ENCODE measurements around the gene SARS1. TPM values are rescaled to one million over a fixed set of nuclear protein-coding genes. Genes with fewer than 3 reads are reported as not detected.

The SARS1 gene
- total RNA-seq, 1 donor from 2014 or later, result 123 TPM

DNA sequence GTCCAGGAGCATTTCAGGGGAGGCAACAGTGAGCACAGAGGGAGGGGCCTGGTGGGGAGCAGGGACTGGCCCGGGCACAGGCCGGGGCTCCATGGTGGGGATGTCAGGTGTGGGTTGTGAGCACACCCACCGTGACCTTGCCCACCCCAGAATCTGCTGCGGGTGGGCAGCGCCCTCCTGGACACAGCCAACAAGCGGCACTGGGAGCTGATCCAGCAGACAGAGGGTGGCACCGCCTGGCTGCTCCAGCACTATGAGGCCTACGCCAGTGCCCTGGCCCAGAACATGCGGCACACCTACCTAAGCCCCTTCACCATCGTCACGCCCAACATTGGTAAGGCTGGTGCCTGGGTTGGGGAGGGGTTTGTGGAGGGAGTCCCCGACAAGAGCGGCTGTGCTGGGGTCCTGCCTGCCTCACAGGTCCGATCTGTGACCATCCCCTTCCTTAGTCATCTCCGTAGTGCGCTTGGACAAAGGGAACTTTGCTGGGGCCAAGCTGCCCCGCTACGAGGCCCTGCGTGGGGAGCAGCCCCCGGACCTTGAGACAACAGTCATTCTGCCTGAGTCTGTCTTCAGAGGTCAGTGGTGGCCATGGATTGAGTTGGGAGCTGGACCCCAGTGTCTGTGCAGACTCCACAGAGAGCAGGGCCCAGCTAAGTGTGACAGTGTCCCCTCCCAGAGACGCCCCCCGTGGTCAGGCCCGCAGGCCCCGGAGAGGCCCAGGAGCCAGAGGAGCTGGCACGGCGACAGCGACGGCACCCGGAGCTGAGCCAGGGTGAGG is 54.9 kb downstream of the SARS1 start:
- ATAC-seq (no peak), DNase-seq (ENCODE audit: low spot score) (peak; percentile 53)
- intact Hi-C loops (cut with DNase I), result no loop called here

- DNase-seq (ENCODE audit: low spot score) (no peak), ATAC-seq (no peak)
- intact Hi-C loops (cut with DNase I), result no loop called here
Measured at GRCh38 chr1:109269212-109269980, 55.7 kb downstream of the SARS1 start.

GRCh38 chr1:109269981-109270622 is 56.4 kb downstream of the SARS1 start:
- no peak for ATAC-seq
- intact Hi-C loops (cut with DNase I), result no loop called here
- DNase-seq (ENCODE audit: low spot score), result no peak

DNA sequence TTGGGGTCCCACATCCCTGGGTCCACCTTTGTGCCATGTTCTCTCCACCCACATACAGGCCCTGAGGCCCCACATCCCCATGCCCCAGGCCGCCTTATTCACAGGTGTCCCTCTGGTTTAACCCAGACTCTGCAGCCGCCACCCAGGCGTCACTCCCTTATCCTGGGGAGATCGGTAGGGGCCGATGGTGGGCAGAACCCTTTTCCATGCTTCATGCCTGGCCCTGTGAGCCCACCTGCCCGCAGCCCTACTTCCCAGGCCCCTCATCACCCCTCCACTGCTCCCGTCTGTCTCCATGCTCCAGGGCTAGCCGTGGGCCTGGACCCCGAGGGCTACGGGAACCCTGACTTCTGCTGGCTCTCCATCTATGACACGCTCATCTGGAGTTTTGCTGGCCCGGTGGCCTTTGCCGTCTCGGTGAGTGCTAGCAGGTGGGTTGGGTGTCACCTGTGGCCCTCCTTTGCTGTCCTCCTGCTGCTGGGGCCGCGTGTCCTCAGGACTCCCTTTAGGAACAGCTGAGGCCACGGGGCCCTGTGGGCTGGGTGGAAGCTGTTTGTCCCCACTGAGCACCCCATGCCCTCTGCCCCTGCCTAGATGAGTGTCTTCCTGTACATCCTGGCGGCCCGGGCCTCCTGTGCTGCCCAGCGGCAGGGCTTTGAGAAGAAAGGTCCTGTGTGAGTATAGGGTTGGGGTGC is 57.1 kb downstream of the SARS1 start:
- peak; percentile 55 for DNase-seq (ENCODE audit: low spot score)
- no peak for ATAC-seq
- intact Hi-C loops (cut with DNase I), result no loop called here

GRCh38 chr1:109271458-109271857 is 57.7 kb downstream of the SARS1 start:
- intact Hi-C loops (cut with DNase I), result no loop called here
- DNase-seq (ENCODE audit: low spot score) (no peak), ATAC-seq (no peak)

- intact Hi-C loops (cut with DNase I), result no loop called here
- ATAC-seq, result no peak
- peak; percentile 62 for DNase-seq (ENCODE audit: low spot score)
Measured at GRCh38 chr1:109272021-109272799, 58.5 kb downstream of the SARS1 start.

- DNase-seq (ENCODE audit: low spot score), result no peak
- intact Hi-C loops (cut with DNase I), result no loop called here
- ATAC-seq, result no peak
Measured at GRCh38 chr1:109272831-109273547, 59.3 kb downstream of the SARS1 start.

- peak; percentile 31 for ATAC-seq
- intact Hi-C loops (cut with DNase I), result no loop called here
- peak; percentile 61 for DNase-seq (ENCODE audit: low spot score)
Measured at GRCh38 chr1:109273570-109274288, 60.0 kb downstream of the SARS1 start.

DNA sequence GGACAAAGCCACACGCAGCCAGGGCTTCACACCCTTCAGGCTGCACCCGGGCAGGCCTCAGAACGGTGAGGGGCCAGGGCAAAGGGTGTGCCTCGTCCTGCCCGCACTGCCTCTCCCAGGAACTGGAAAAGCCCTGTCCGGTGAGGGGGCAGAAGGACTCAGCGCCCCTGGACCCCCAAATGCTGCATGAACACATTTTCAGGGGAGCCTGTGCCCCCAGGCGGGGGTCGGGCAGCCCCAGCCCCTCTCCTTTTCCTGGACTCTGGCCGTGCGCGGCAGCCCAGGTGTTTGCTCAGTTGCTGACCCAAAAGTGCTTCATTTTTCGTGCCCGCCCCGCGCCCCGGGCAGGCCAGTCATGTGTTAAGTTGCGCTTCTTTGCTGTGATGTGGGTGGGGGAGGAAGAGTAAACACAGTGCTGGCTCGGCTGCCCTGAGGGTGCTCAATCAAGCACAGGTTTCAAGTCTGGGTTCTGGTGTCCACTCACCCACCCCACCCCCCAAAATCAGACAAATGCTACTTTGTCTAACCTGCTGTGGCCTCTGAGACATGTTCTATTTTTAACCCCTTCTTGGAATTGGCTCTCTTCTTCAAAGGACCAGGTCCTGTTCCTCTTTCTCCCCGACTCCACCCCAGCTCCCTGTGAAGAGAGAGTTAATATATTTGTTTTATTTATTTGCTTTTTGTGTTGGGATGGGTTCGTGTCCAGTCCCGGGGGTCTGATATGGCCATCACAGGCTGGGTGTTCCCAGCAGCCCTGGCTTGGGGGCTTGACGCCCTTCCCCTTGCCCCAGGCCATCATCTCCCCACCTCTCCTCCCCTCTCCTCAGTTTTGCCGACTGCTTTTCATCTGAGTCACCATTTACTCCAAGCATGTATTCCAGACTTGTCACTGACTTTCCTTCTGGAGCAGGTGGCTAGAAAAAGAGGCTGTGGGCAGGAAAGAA is 61.1 kb downstream of the SARS1 start:
- intact Hi-C loops (cut with DNase I), result loop anchor here (5.0 kb wide), 1 partner anchor 122 kb away; the partner anchor contains the start of gene SORT1
- ATAC-seq, result peak; percentile 90
- DNase-seq (ENCODE audit: low spot score), result peak; percentile 67

- intact Hi-C loops (cut with DNase I), result loop anchor here (5.0 kb wide), 1 partner anchor 121 kb away; the partner anchor contains the start of gene SORT1
- DNase-seq (ENCODE audit: low spot score), result no peak
- no peak for ATAC-seq
Measured at GRCh38 chr1:109275706-109276345, 62.1 kb downstream of the SARS1 start.

DNA sequence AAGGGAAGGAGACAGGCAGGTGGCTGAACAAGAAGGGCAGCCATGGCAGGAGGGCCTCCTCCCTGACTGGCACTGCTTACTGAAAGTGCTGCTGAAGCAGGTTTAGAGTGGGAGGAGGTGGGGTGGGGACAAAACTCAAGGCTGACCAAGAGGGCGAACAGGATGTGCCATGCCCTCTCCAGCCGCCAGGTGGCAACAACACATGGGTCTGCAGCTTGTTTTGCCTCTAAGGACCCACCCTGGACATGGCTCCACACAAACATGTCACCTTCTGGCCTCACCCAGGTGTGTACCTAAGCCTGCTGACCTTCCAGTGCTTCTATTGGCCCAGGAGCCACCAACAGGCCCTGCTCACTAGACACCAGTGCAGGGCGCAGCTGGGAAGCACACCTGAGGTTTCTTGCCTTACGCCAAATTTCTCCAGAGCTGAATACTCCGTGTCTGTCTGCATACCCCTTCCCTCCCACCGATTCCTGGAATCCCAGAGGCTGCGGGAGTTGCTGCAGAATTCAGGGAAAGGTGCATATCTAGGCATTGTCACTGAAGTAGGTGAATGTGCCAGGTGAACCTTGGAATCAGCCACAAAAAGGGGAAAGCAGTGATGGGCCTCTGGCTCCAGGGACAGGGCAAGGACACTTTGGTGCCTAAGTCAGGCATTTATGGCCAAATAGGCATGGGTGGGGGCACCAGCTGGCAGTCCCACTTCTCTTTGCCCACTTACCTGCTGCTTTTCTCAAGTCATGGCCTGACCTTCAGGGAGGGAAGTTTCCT is 63.9 kb downstream of the SARS1 start:
- peak; percentile 39 for ATAC-seq
- intact Hi-C loops (cut with DNase I), result loop anchor here (5.0 kb wide), 1 partner anchor 120 kb away; the partner anchor contains the start of gene SORT1
- peak; percentile 88 for DNase-seq (ENCODE audit: low spot score)

GRCh38 chr1:109279615-109280278 is 66.0 kb downstream of the SARS1 start:
- no peak for DNase-seq (ENCODE audit: low spot score)
- no peak for ATAC-seq
- intact Hi-C loops (cut with DNase I), result loop anchor here (5.0 kb wide), 1 partner anchor 118 kb away; the partner anchor contains the start of gene SORT1

- ATAC-seq, result no peak
- intact Hi-C loops (cut with DNase I), result no loop called here
- DNase-seq (ENCODE audit: low spot score), result no peak
Measured at GRCh38 chr1:109280862-109281261, 67.1 kb downstream of the SARS1 start.

Measured in sciatic nerve (tissue), 2 donors.